H1 (cell line): ENCODE results near the gene FRMPD1. TPM values are rescaled to one million over a fixed set of nuclear protein-coding genes. Genes with fewer than 3 reads are reported as not detected.

ENCODE experiments used
- SAP30 ChIP-seq: fragments of 300-600 bp; sonication (generic); IDR thresholded peaks from 2 replicates; pipeline ENCODE4 v1.7.1; 2012; ENCODE audit warnings: low read length, moderate library complexity, mild to moderate bottlenecking, inconsistent platforms; ENCODE audit not compliant: insufficient read depth, insufficient replicate concordance
- TAF7 ChIP-seq: optimal IDR thresholded peaks from 2 replicates; pipeline ENCODE3; 2011; ENCODE audit warnings: low read depth, mild to moderate bottlenecking, inconsistent platforms, low read length, moderate library complexity, borderline replicate concordance
- polyA plus RNA-seq, 7 experiments: library from polyadenylated mRNA; depleted of rRNA in 3 of 7; stranded (reverse) in 5 of 7; unstranded in 2 of 7; fragments of >200 nt in 5 of 7; fragments of 200-250 nt in 2 of 7; gene quantifications; 1 replicate in 5 of 7; 2 replicates in 1 of 7; 4 replicates in 1 of 7; pipeline versions ENCODE4 v1.2.1 to v1.2.3, GENCODE V29; 2011 to 2013; ENCODE audit warnings: missing spikeins in 2 of 7, mixed read lengths in 2 of 7
- total RNA-seq: library from RNA; stranded (reverse); fragmentation: NEBNext Ultra II Directional; extraction: Animal tissue kit (Norgen Biotek cat#: 25700); gene quantifications from 2 replicates; pipeline ENCODE4 v1.2.1, GENCODE V29; 2021

The FRMPD1 gene
- total and polyA plus RNA-seq, 2 of the 8 experiments (the other 6 are each of a cell fraction or from before 2014, with no cell fraction given): 0.27 to 0.32 TPM

- no peak for TF ChIP-seq SAP30
- no peak for TF ChIP-seq TAF7
Observed at GRCh38 chr9:37792122-37792521, 141.4 kb downstream of the FRMPD1 start (continued).
